Raji (cell line): ENCODE data around the gene OTULINL.

Source experiments
- POLR2A ChIP-seq: IDR thresholded peaks from 2 replicates; pipeline ENCODE4 v1.6.1; 2011; ENCODE audit warnings: low read depth, low read length, control low read depth; ENCODE audit not compliant: insufficient read depth

Gene OTULINL

DNA sequence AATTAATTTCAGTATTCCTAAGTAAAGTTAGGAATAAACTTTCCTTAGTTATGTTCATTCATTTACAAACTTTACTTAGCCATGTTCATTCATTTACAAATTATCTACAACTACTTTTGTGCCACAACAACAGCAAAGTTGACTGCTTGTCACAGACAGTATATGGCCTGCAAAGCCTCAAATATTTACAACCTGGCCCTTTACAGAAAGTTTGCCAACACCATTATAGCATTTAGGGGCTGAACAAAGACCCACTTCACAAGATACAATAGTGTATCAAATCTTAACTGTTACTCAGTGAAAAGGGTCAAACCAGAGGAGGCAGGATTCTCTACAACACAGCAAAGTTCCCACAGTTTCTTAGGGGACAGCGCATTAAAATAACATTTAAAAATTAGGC lies 9.7 kb upstream of the OTULINL start:
- no peak for TF ChIP-seq POLR2A

- TF ChIP-seq POLR2A: no peak
Observed at GRCh38 chr5:14572385-14572784, 9.2 kb upstream of the OTULINL start.

GRCh38 chr5:14572836-14573235 lies 8.8 kb upstream of the OTULINL start:
- TF ChIP-seq POLR2A: no peak

DNA sequence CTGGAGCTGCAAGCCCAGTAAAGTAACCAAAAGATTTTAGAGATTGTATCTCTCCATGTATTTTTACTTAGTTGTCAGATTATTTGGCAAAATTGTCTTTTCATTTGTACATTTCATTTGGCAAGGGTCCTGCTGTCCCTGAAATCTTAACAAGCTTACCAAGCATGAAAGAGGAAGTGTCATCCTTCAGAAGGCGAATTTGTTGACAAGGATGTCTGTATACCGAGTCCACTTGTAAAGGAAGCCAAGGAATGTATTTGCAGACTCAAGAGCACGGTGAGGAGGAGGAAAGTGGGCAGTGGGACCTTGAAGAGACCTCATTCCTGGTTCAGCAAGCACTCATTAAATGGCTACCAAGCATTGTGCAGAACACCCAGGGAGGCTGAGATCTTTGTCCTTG lies 7.5 kb upstream of the OTULINL start:
- TF ChIP-seq POLR2A: no peak

- TF ChIP-seq POLR2A: no peak
Observed at GRCh38 chr5:14574891-14575508, 6.6 kb upstream of the OTULINL start.

DNA sequence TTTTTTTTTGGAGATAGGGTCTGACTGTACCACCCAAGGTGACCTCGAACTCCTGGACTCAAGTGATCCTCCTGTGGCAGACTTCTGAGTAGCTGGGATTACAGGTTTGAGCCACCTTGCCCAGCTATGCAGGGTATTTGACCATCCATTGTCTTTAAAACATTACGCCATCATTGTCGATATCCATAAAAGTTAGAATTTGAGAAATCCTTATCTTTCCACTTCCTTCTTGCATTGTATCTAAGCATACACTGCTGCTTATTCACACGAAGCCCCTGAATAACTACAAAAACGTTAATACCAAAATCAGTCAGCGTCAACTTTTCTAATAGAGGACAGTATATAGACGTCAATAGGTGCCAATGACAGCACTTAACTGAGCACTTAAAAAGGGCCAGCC lies 5.4 kb upstream of the OTULINL start:
- TF ChIP-seq POLR2A: no peak

- no peak for TF ChIP-seq POLR2A
Observed at GRCh38 chr5:14577079-14577725, 4.4 kb upstream of the OTULINL start.

DNA sequence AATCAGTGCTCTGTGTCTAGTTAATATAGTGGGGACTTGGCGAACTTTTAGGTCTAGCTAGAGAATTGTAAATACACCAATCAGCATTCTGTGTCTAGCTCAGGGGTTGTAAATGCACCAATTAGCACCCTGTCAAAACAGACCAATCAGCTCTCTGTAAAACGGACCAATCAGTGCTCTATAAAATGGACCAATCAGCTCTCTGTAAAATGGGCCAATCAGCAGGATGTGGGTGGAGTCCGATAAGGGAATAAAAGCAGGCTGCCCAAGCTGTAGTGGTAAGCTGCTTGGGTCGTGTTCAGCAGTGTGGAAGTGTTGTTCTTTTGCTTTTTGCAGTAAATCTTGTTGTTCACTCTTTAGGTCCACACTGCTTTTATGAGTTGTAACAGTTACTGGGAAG lies 3.6 kb upstream of the OTULINL start:
- TF ChIP-seq POLR2A: no peak

- TF ChIP-seq POLR2A: no peak
Observed at GRCh38 chr5:14579246-14579645, 2.3 kb upstream of the OTULINL start.

- TF ChIP-seq POLR2A: no peak
Observed at GRCh38 chr5:14579731-14580397, 1.7 kb upstream of the OTULINL start.

DNA sequence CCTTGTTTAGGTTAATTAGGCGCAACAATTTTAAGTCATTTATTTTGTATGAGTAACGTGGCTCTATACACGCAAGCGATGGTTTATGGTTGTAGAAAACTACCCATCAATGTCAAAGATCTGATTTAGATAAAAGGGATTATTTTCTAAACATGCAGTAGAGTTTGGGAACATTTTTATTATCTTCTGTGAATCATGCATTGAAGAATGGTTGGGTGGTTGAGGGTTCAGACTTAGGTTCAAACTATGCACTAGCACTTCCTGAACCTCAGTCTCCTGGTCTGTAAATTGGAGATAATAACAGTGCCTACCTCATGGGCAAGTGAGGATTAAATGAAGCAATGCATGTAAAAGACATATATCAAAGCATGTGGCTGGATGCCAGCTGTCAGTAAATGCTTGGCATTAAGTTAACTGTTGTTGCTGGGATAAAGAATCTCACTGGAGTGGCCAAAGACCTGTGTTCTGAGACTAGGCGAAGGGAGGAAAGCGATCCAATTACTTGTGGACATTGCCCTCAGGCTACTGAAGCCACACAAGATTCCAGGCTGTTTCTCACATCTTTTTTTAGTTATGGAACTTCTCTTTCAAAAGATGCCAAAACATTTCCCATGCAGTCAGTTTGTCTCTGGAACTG lies 1.1 kb upstream of the OTULINL start:
- TF ChIP-seq POLR2A: no peak

- no peak for TF ChIP-seq POLR2A
Observed at GRCh38 chr5:14581891-14582796, 552 bp downstream of the OTULINL start.

DNA sequence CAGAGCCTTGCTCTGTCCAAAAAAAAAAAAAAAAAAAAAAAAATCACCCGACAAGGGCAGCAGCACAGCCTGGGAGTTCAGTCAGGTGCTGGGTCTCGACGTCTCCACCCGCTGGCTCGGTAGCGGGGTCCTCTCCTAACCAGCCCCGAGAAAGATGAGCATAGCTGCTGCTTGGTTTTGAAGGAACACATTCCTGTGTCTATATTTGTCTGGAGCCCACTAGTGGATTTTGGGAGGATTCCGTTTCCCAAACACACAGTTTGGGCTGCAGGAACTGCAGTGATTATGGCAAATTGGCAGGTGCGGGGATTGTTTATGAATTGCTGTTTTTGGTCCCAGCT lies 1.2 kb downstream of the OTULINL start:
- no peak for TF ChIP-seq POLR2A

- no peak for TF ChIP-seq POLR2A
Observed at GRCh38 chr5:14584848-14585247, 3.3 kb downstream of the OTULINL start.

DNA sequence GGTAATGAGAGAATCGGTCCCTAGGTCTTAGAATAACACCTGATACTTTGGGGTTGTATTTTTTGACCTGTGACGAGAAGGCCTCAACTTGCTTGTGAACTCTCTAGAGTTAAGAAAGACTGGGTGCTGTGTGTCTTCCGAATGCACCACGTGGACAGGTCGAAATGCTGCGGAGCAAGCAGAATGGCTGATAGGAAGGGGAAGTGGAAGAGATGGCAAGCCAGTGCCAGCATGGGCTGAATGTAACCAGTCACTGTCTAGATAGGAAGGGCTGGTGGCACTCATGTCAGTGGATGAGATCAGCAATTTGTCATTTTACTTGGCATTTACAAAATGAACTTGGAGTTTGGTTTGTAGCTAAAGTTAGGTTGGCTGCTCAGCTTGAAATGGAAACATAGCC lies 5.6 kb downstream of the OTULINL start:
- no peak for TF ChIP-seq POLR2A
